Right atrium auricular region (tissue), 2 donors: Measurements from ENCODE around the gene ELK1. TPM values are rescaled to one million over a fixed set of nuclear protein-coding genes. Genes with fewer than 3 reads are reported as not detected.

Source experiments
- DNase-seq: peaks from one replicate; pipeline ENCODE4 v3.0.0-alpha.2; 2019; ENCODE audit warnings: low spot score
- H3K27ac ChIP-seq, 2 donors: fragments of 200-600 bp; sonication (generic); 1 replicate in 1 of 2; 2 replicates in 1 of 2; pipeline ENCODE4 v1.5.1; 2016 to 2019
- H3K27me3 ChIP-seq, 2 donors: fragments of 200-600 bp; sonication (generic); one replicate each; pipeline versions ENCODE4 v1.5.1 to v1.6.0; 2017 to 2019
- H3K36me3 ChIP-seq: fragments of 200-600 bp; sonication (generic); one replicate; pipeline ENCODE4 v1.5.1; 2016
- H3K4me1 ChIP-seq, 2 donors: fragments of 200-600 bp; sonication (generic); one replicate each; pipeline versions ENCODE4 v1.5.1 to v1.6.0; 2017 to 2019
- H3K4me3 ChIP-seq, 2 donors: fragments of 200-600 bp; sonication (generic); 1 replicate in 1 of 2; 2 replicates in 1 of 2; pipeline ENCODE4 v1.5.1; 2017 to 2019; ENCODE audit warnings: mild to moderate bottlenecking in 1 of 2, moderate library complexity in 1 of 2
- H3K9me3 ChIP-seq, 2 donors: fragments of 200-600 bp; sonication (generic); one replicate each; pipeline ENCODE4 v1.5.1; 2019
- CTCF ChIP-seq, 2 donors: fragments of 200-600 bp; sonication (generic); IDR thresholded peaks; one replicate each; pipeline ENCODE4 v1.5.1; 2019; ENCODE audit warnings: antibody characterized with exemption in 2 of 2
- total RNA-seq, 2 donors: library from RNA; depleted of rRNA; stranded (reverse); fragments of >200 nt; gene quantifications; one replicate each; pipeline ENCODE4 v1.1.0, GENCODE V29; 2016

Gene ELK1
- total RNA-seq, 2 donors from 2014 or later: 21.9 to 28.9 TPM

DNA sequence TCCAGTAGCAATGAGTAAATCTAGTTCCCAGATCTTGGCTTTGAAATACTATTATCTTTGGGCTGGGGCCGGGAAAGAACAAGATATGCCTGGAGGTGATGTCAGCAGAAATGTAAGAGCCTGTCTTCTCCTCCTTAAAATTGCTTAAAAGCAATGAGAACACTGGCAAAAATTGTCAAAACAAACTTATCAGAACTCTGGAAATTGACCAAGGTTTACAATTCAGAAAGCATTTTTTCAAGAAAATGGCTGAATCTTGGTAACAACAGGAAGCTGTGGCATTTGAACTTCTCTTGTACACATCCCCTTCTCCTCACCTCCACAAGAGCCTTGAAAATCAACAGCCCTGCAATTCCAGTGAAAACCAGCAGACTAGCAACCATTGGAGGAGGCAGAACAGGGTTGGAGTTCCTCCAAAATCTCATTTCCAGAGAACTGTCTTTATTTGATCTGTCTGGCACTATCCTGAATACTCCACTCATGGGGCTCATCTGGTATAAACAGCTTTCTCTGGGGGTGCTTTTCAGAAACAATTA is 54.6 kb downstream of the ELK1 start:
- no peaks in the 10 kb centered on the region for H3K36me3 ChIP-seq
- no peaks in the 10 kb centered on the region for H3K27me3 ChIP-seq
- H3K4me3 ChIP-seq: no peak overlapping the region
- H3K9me3 ChIP-seq: peaks cover 8 to 42% of the 10 kb centered on the region in 2 donors
- TF ChIP-seq CTCF (IDR thresholded peaks at IDR 0.05): no peak
- peak overlapping the region; percentile 24 to 33 for H3K27ac ChIP-seq
- DNase-seq: no peak
- H3K4me1 ChIP-seq: no peaks in the 10 kb centered on the region

GRCh38 chrX:47593522-47593921 is 56.8 kb downstream of the ELK1 start:
- no peak for TF ChIP-seq CTCF (IDR thresholded peaks at IDR 0.05)
- no peak overlapping the region for H3K4me3 ChIP-seq

GRCh38 chrX:47590984-47591383 is 59.4 kb downstream of the ELK1 start:
- H3K36me3 ChIP-seq: no peaks in the 10 kb centered on the region
- no peak overlapping the region for H3K4me3 ChIP-seq
- no peaks in the 10 kb centered on the region for H3K27me3 ChIP-seq
- H3K4me1 ChIP-seq: no peaks in the 10 kb centered on the region
- H3K27ac ChIP-seq: no peak overlapping the region
- TF ChIP-seq CTCF (IDR thresholded peaks at IDR 0.05): no peak
- DNase-seq: no peak
- H3K9me3 ChIP-seq: peaks cover 0 to 1% of the 10 kb centered on the region in 2 donors

More at GRCh38 chrX:47593522-47593921, 56.8 kb downstream of the ELK1 start:
- H3K36me3 ChIP-seq: no peaks in the 10 kb centered on the region
- no peaks in the 10 kb centered on the region for H3K27me3 ChIP-seq
- H3K9me3 ChIP-seq: peaks cover 0 to 24% of the 10 kb centered on the region in 2 donors
- no peak overlapping the region for H3K27ac ChIP-seq
- no peak for DNase-seq
- no peaks in the 10 kb centered on the region for H3K4me1 ChIP-seq

DNA sequence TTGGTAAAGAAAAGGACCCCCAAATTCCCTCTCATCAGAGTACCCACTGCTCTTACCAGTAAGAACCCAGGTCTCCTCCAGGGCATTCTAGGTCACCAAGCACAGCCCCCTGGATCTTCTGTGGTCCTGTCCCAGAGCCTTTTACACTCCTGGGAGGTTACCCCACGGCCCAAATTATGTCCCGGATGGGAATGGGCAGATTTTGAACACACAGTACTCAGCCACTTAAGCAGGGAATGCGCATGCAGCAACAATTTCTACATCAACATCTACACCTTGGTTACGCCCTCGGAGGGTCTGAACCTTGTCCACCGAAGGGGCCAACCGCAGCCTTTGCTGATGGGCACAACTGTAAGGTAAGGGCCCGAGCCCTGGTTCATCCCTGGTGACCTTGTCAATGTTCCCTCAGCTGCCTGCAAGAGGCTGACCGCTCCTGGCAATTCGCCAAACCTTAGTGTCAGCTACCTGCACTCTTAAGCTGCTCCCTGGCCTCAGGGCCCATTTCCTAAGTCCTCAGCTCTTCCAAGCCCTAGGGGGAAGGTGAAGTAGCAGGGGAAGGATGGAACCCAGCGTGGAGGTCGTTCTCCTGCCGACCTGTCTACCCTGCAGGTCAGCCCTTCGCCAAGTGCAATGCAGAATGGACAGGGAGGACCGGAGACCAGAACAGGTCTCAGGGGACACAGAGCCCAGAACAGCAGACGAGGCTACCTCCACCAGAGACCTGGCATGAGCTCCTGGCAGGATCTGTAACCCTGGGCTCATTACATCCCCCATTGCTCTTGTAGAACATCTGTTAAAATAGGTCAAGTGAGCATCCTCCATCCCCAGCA is 62.2 kb downstream of the ELK1 start:
- TF ChIP-seq CTCF (IDR thresholded peaks at IDR 0.05): no peak
- Histone ChIP-seq H3K36me3 (no peaks in the 10 kb centered on the region), H3K27ac (no peak overlapping the region), H3K4me3 (no peak overlapping the region), H3K27me3 (no peaks in the 10 kb centered on the region), H3K4me1 (no peaks in the 10 kb centered on the region), H3K9me3 (no peaks in the 10 kb centered on the region)
- peak; percentile 43 for DNase-seq

DNA sequence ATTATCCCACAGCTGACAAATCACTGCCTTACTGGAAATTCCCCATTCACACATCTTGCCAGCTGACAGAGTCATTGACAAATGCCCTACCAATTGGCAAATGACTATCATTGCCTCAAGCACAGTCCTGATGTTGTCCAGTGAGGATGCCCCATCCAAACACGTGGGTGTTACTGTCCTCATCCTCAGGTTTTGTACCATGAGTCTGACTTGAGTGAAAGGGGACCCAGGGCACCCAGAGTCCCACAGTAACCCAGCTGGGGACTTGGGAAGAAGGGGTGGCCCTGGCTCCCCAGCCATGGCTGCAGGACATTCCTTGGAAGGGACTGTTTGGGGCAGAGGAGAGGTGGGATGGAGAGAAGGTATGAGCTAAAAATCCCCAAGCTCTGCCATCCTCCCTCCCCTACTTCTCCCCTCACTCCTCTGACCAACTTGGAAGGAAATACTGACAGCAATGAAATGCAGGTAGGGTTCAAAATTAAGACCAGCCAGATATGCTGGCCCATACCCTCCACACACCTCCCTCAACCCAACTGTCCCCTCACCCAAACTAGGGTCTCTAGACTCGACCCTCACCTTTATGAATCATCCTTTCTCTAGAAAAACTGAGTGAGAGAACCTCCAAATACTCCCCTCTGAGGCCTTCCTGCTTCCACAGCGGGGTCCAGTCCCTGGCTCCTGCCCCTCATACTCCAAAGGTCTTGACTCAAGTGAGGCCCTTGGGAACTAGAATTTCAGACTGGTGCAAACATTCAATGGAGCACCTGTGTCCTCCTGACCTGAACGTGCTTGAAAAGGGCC is 63.1 kb downstream of the ELK1 start:
- no peak for DNase-seq
- Histone ChIP-seq H3K36me3 (no peaks in the 10 kb centered on the region), H3K27me3 (no peaks in the 10 kb centered on the region), H3K4me3 (no peak overlapping the region), H3K27ac (no peak overlapping the region), H3K4me1 (no peaks in the 10 kb centered on the region), H3K9me3 (no peaks in the 10 kb centered on the region)
- TF ChIP-seq CTCF (IDR thresholded peaks at IDR 0.05): no peak
